ENCODE data around the gene ASAP3.

ASAP3 gene

GRCh38 chr1:23473037-23473800 lies 10.8 kb downstream of the ASAP3 start:
- TF ChIP-seq ZNF565 (CRISPR knock-in tag; conservative IDR thresholded peaks at IDR 0.05; ENCODE audit: low read depth) (no peak), CSDC2 (CRISPR knock-in tag; IDR thresholded peaks at IDR 0.05) (no peak)
- ATAC-seq, result no peak

- TF ChIP-seq BACH2 (CRISPR knock-in tag; IDR thresholded peaks at IDR 0.05; ENCODE audit: borderline replicate concordance), result no peak
- TF ChIP-seq CREB5 (CRISPR knock-in tag; IDR thresholded peaks at IDR 0.05; ENCODE audit: low read depth), result no peak
- TF ChIP-seq RARB (CRISPR knock-in tag; IDR thresholded peaks at IDR 0.05), result no peak
- TF ChIP-seq GLIS3 (CRISPR knock-in tag; IDR thresholded peaks at IDR 0.05), result no peak
- no peak for TF ChIP-seq PATZ1 (CRISPR knock-in tag; IDR thresholded peaks at IDR 0.05; ENCODE audit: borderline replicate concordance)
- TF ChIP-seq OSR1 (CRISPR knock-in tag; IDR thresholded peaks at IDR 0.05), result no peak
- TF ChIP-seq ZC3H10 (CRISPR knock-in tag; IDR thresholded peaks at IDR 0.05), result no peak
- no peak for TF ChIP-seq ISL1 (CRISPR knock-in tag; IDR thresholded peaks at IDR 0.05)
- no peak for TF ChIP-seq ESRRG (CRISPR knock-in tag; IDR thresholded peaks at IDR 0.05)
- no peak for TF ChIP-seq ZNF565 (CRISPR knock-in tag; conservative IDR thresholded peaks at IDR 0.05; ENCODE audit: low read depth)
- no peak for TF ChIP-seq ZNF8 (CRISPR knock-in tag; IDR thresholded peaks at IDR 0.05)
- no peak for TF ChIP-seq ZNF70 (CRISPR knock-in tag; IDR thresholded peaks at IDR 0.05)
- TF ChIP-seq TOX (CRISPR knock-in tag; IDR thresholded peaks at IDR 0.05; ENCODE audit: borderline replicate concordance), result no peak
- no peak for TF ChIP-seq ZFP3 (CRISPR knock-in tag; IDR thresholded peaks at IDR 0.05)
- no peak for TF ChIP-seq POU6F1 (CRISPR knock-in tag; IDR thresholded peaks at IDR 0.05; ENCODE audit: borderline replicate concordance, low read depth)
- no peak for TF ChIP-seq CSDC2 (CRISPR knock-in tag; IDR thresholded peaks at IDR 0.05)
- no peak for TF ChIP-seq ZFP30 (CRISPR knock-in tag; IDR thresholded peaks at IDR 0.05)
- no peak for TF ChIP-seq SNAI2 (CRISPR knock-in tag; IDR thresholded peaks at IDR 0.05)
- no peak for ATAC-seq
These were observed 11.5 kb downstream of the ASAP3 start for GRCh38 chr1:23472351-23473036.

- no peak for TF ChIP-seq ISL1 (CRISPR knock-in tag; IDR thresholded peaks at IDR 0.05)
- TF ChIP-seq OSR1 (CRISPR knock-in tag; IDR thresholded peaks at IDR 0.05), result no peak
- TF ChIP-seq TCF4 (CRISPR knock-in tag; IDR thresholded peaks at IDR 0.05; ENCODE audit: borderline replicate concordance), result no peak
- no peak for TF ChIP-seq CSDC2 (CRISPR knock-in tag; IDR thresholded peaks at IDR 0.05)
- no peak for TF ChIP-seq ESRRG (CRISPR knock-in tag; IDR thresholded peaks at IDR 0.05)
- TF ChIP-seq ZFP30 (CRISPR knock-in tag; IDR thresholded peaks at IDR 0.05), result no peak
- TF ChIP-seq ZFP3 (CRISPR knock-in tag; IDR thresholded peaks at IDR 0.05), result no peak
- no peak for TF ChIP-seq BACH2 (CRISPR knock-in tag; IDR thresholded peaks at IDR 0.05; ENCODE audit: borderline replicate concordance)
- no peak for TF ChIP-seq CREB5 (CRISPR knock-in tag; IDR thresholded peaks at IDR 0.05; ENCODE audit: low read depth)
- no peak for TF ChIP-seq PPARA (CRISPR knock-in tag; IDR thresholded peaks at IDR 0.05; ENCODE audit: borderline replicate concordance)
- no peak for TF ChIP-seq ZNF8 (CRISPR knock-in tag; IDR thresholded peaks at IDR 0.05)
- no peak for TF ChIP-seq ZNF70 (CRISPR knock-in tag; IDR thresholded peaks at IDR 0.05)
- no peak for TF ChIP-seq ARNTL (CRISPR knock-in tag; IDR thresholded peaks at IDR 0.05; ENCODE audit: borderline replicate concordance, low read depth)
- no peak for TF ChIP-seq GLIS3 (CRISPR knock-in tag; IDR thresholded peaks at IDR 0.05)
- no peak for TF ChIP-seq TSHZ2 (CRISPR knock-in tag; IDR thresholded peaks at IDR 0.05)
- no peak for TF ChIP-seq ZNF565 (CRISPR knock-in tag; conservative IDR thresholded peaks at IDR 0.05; ENCODE audit: low read depth)
- TF ChIP-seq SNAI2 (CRISPR knock-in tag; IDR thresholded peaks at IDR 0.05), result no peak
- TF ChIP-seq PATZ1 (CRISPR knock-in tag; IDR thresholded peaks at IDR 0.05; ENCODE audit: borderline replicate concordance), result no peak
- no peak for TF ChIP-seq ZC3H10 (CRISPR knock-in tag; IDR thresholded peaks at IDR 0.05)
- TF ChIP-seq RARB (CRISPR knock-in tag; IDR thresholded peaks at IDR 0.05), result no peak
- no peak for ATAC-seq
These were observed 12.4 kb downstream of the ASAP3 start for GRCh38 chr1:23471473-23472075.
